C4-2B (cell line): ENCODE results near the gene KASH5.

Experiments
- H3K27ac ChIP-seq: fragments of 450-650 bp; 2 replicates; pipeline ENCODE4 v1.5.1; 2017
- CTCF ChIP-seq: fragments of 450-650 bp; conservative IDR thresholded peaks from 2 replicates; pipeline ENCODE4 v1.5.1; 2017; ENCODE audit warnings: mild to moderate bottlenecking
- ZFX ChIP-seq: fragments of 450-650 bp; IDR thresholded peaks from 2 replicates; pipeline ENCODE4 v1.6.1; 2017

Gene KASH5

GRCh38 chr19:49387936-49388372 is at the start of gene KASH5:
Gene KASH5 (plus strand): TSS chr19:49388249. CDS start chr19:49390884, 2,635 bp downstream.
- TF ChIP-seq CTCF: no peak
- TF ChIP-seq ZFX: no peak

GRCh38 chr19:49338691-49339300 is 49.3 kb upstream of the KASH5 start:
- TF ChIP-seq CTCF: no peak
- TF ChIP-seq ZFX: no peak
- no peak overlapping the region for H3K27ac ChIP-seq

More at GRCh38 chr19:49387936-49388372, at the start of gene KASH5:
- H3K27ac ChIP-seq: peak within 1 kb of the TSS; percentile 63

- no peak overlapping the region for H3K27ac ChIP-seq
- no peak for TF ChIP-seq ZFX
- TF ChIP-seq CTCF: no peak
These were observed 48.6 kb upstream of the KASH5 start for GRCh38 chr19:49339301-49340068.

GRCh38 chr19:49340069-49340864 is 47.8 kb upstream of the KASH5 start:
- H3K27ac ChIP-seq: no peak overlapping the region
- no peak for TF ChIP-seq ZFX
- no peak for TF ChIP-seq CTCF

- no peak overlapping the region for H3K27ac ChIP-seq
- TF ChIP-seq ZFX (no peak), CTCF (no peak)
These were observed 47.0 kb upstream of the KASH5 start for GRCh38 chr19:49340865-49341718.

GRCh38 chr19:49342291-49342721 is 45.7 kb upstream of the KASH5 start:
- TF ChIP-seq ZFX (no peak), CTCF (no peak)
- H3K27ac ChIP-seq: no peak overlapping the region
